Breast epithelium (tissue), 3 donors: ENCODE results near the gene MCF2L2.

ENCODE experiments used
- CTCF ChIP-seq, 3 donors: fragments of 450-650 bp; IDR thresholded peaks; one replicate each; pipeline ENCODE4 v1.5.1; 2016 to 2017; ENCODE audit warnings: antibody characterized with exemption in 3 of 3, mild to moderate bottlenecking in 3 of 3, moderate library complexity in 3 of 3
- POLR2A ChIP-seq: fragments of 450-650 bp; IDR thresholded peaks from one replicate; pipeline ENCODE4 v1.6.1; 2016; ENCODE audit warnings: antibody characterized with exemption, mild to moderate bottlenecking, moderate library complexity

GRCh38 chr3:183247011-183247589 is 181.3 kb downstream of the MCF2L2 start:
- TF ChIP-seq POLR2A = no peak
- TF ChIP-seq CTCF (IDR thresholded peaks at IDR 0.05) = no peak
